Panc1 (cell line): ENCODE measurements around the gene WDFY1. TPM values are rescaled to one million over a fixed set of nuclear protein-coding genes. Genes with fewer than 3 reads are reported as not detected.

Experiments used
- ATAC-seq: fragments of 200-7000 bp; cut with Tn5 transposase; 2 replicates; pipeline ENCODE4 v1.9.1; 2020; ENCODE audit warnings: mild to moderate bottlenecking, moderate library complexity
- BruUV-seq: library from RNA; stranded (reverse); fragments of 400-500 nt; replicated peaks from 2 replicates; lab custom pipeline; 2021; lab: Mats Ljungman, UMichigan
- CTCF ChIA-PET: fragments of 300-600 bp; sonication (Branson Sonifier 250); formaldehyde crosslinking; loops from one replicate; lab custom pipeline; 2022; ENCODE audit warnings: antibody characterized with exemption; lab: Charles Lee
- POLR2A ChIA-PET: fragments of 300-600 bp; sonication (Branson Sonifier 250); formaldehyde crosslinking; loops from one replicate; lab custom pipeline; 2022; ENCODE audit warnings: antibody characterized with exemption; lab: Charles Lee
- DNase-seq: peaks from one replicate; pipeline ENCODE4 v3.0.0-alpha.2; 2010; ENCODE audit warnings: low read depth, low spot score
- H3K27ac ChIP-seq: 2 replicates; pipeline ENCODE4 v1.5.1; 2011; ENCODE audit warnings: mild to moderate bottlenecking, low read length, inconsistent platforms
- H3K27me3 ChIP-seq: fragments of 200-500 bp; sonication (Bioruptor generic); 2 replicates; pipeline ENCODE4 v1.6.0; 2014; ENCODE audit warnings: low read length, inconsistent platforms; ENCODE audit not compliant: control insufficient read depth, insufficient read depth
- H3K36me3 ChIP-seq: fragments of 200-500 bp; sonication (Bioruptor generic); 2 replicates; pipeline ENCODE4 v1.5.1; 2014; ENCODE audit warnings: inconsistent platforms, mild to moderate bottlenecking, low read length, moderate library complexity; ENCODE audit not compliant: control insufficient read depth, insufficient read depth
- H3K4me1 ChIP-seq: 2 replicates; pipeline ENCODE4 v1.5.1; 2011; ENCODE audit warnings: inconsistent platforms, mild to moderate bottlenecking, low read length, moderate library complexity; ENCODE audit not compliant: control insufficient read depth, insufficient read depth
- H3K4me3 ChIP-seq, 2 experiments: 2 replicates each; pipeline ENCODE4 v1.5.1; 2011 to 2012; ENCODE audit warnings: low read depth in 2 of 2, low read length in 2 of 2, mild to moderate bottlenecking in 2 of 2, inconsistent platforms in 1 of 2, moderate library complexity in 1 of 2
- H3K9me3 ChIP-seq: fragments of 200-500 bp; sonication (Bioruptor generic); 2 replicates; pipeline ENCODE4 v1.5.1; 2014; ENCODE audit warnings: low read depth, mild to moderate bottlenecking, inconsistent platforms, low read length, moderate library complexity; ENCODE audit not compliant: control insufficient read depth, insufficient read depth
- CTCF ChIP-seq: fragments of 450-650 bp; IDR thresholded peaks from 2 replicates; pipeline ENCODE4 v1.5.1; 2017; ENCODE audit warnings: mild to moderate bottlenecking
- POLR2AphosphoS5 ChIP-seq: IDR thresholded peaks from 2 replicates; pipeline ENCODE4 v1.6.1; 2012; ENCODE audit warnings: mild to moderate bottlenecking, low read depth, low read length, moderate library complexity
- REST ChIP-seq, 2 experiments: IDR thresholded peaks; 2 replicates each; pipeline ENCODE4 v1.6.1; 2011 to 2012; ENCODE audit warnings: low read depth in 2 of 2, control low read depth in 1 of 2, low read length in 1 of 2, mild to moderate bottlenecking in 1 of 2, moderate library complexity in 1 of 2; ENCODE audit not compliant: insufficient read depth in 1 of 2
- SIN3A ChIP-seq: IDR thresholded peaks from 2 replicates; pipeline ENCODE4 v1.6.1; 2012; ENCODE audit warnings: low read depth, mild to moderate bottlenecking, low read length, moderate library complexity, borderline replicate concordance; ENCODE audit not compliant: insufficient read depth
- TCF7L2 ChIP-seq: IDR thresholded peaks from 2 replicates; pipeline ENCODE4 v1.6.1; 2011; ENCODE audit warnings: mild to moderate bottlenecking, low read depth, low read length, inconsistent platforms
- in situ Hi-C: cut with HindIII; loops from 2 replicates; pipeline ENCODE4 v1.10.0; 2016; ENCODE audit warnings: low sequenced_read_pairs, low pct_unique_long_range_greater_than_20kb
- intact Hi-C: fragments of 100-400 bp; cut with micrococcal nuclease; formaldehyde crosslinking; loops from one replicate; pipeline ENCODE4 v1.10.0; 2022; ENCODE audit not compliant: unreplicated experiment
- total RNA-seq: library from RNA; stranded (reverse); gene quantifications from one replicate; pipeline ENCODE4 v1.2.1, GENCODE V29; 2021; ENCODE audit not compliant: unreplicated experiment

WDFY1 gene
- total RNA-seq, 1 experiment from 2014 or later = 48.5 TPM

DNA sequence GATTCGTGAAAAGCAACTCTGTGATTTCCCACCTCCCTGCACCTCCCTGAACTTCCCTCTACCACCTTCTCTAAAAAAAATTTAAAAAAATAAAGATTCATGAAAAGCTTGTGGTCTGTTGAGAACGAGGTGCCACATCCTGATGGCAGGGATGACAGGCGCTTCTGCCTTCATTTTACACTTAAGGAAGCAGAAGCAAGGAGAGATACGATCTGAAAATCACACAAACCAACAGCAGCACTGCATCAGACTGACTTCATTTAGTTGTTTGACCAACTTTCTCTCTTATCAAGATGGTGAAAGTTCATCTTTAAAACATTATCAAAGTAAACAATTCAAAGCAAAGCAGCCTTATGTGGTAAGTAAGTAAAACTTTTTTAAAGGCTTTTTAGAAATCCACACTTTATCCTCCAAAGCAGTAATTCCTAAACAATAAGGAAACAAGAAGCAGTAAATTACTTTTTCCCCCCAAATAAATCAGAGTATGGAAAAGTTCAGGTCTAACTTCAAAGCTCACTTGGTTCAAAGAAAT is 15.5 kb downstream of the WDFY1 start:
- in situ Hi-C loops (no loop called here), intact Hi-C loops (no loop called here)
- ATAC-seq (no peak), DNase-seq (no peak)
- TF ChIP-seq CTCF (no peak), TCF7L2 (no peak), REST (IDR thresholded peaks at IDR 0.05; ENCODE audit: insufficient read depth in 1 of 2, low read depth in 2 of 2, low read length in 1 of 2) (no peak), SIN3A (no peak), POLR2AphosphoS5 (no peak)
- no peak overlapping the region for H3K27ac ChIP-seq
- H3K9me3 ChIP-seq = peaks cover 5% of the 10 kb centered on the region; the same call in 1 of the 2 replicates
- H3K36me3 ChIP-seq = no peaks in the 10 kb centered on the region
- H3K4me1 ChIP-seq = peaks cover 3% of the 10 kb centered on the region; the same call in 1 of the 2 replicates
- no TSS peak for BruUV-seq
- no peaks in the 10 kb centered on the region for H3K27me3 ChIP-seq
- H3K4me3 ChIP-seq = no peak overlapping the region
- CTCF ChIA-PET = no interaction called here
- POLR2A ChIA-PET = no interaction called here

DNA sequence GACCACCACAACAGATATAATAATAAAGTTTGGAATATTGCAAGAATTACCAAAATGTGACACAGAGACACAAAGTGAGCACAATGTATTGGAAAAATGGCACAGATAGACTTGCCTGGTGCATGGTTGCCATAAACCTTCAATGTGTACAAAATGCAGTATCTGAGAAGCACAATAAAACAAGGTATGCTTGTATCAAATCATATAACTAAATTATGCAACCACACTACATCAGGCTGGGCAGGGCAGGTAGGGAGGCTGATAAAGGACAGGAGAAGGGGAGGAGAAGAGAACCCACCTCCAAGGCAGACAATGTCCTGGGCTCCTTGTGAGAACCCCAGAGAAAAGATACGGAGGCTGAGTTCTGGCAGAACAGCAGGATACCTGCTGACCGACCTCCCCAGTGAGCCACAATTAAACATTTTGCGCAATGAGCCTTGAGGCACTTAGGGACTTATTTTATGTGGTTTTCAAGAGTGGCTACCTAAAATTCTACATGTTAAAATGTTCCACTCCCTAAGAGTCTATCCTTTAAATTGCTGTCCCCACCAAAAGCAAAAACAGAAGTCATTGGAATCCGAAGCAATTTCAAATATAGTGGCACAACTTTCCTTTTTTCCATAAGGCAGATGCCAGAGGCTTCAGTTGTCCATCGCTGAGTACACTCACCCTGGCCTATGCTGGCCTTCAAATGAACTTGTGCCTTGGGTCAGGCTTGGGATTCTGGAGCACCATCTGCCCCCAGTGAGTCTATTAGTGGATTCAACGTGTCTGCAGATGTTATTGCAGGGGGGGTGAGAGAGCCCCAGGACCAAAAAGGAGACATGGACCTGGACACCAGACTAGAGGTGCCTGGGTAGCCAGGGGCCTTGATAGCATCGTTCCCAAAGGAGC is 16.8 kb downstream of the WDFY1 start:
- POLR2A ChIA-PET = no interaction called here
- peaks cover 5% of the 10 kb centered on the region; the same call in 1 of the 2 replicates for H3K9me3 ChIP-seq
- ATAC-seq (no peak), DNase-seq (no peak)
- TF ChIP-seq REST (IDR thresholded peaks at IDR 0.05; ENCODE audit: insufficient read depth in 1 of 2, low read depth in 2 of 2, low read length in 1 of 2) = no peak
- no peak for TF ChIP-seq POLR2AphosphoS5
- no peak for TF ChIP-seq TCF7L2
- no peak for TF ChIP-seq CTCF
- no peak for TF ChIP-seq SIN3A
- CTCF ChIA-PET = no interaction called here
- intact Hi-C loops (no loop called here), in situ Hi-C loops (no loop called here)
- H3K4me3 ChIP-seq = no peak overlapping the region
- H3K4me1 ChIP-seq = peaks cover 3% of the 10 kb centered on the region; the same call in 1 of the 2 replicates
- BruUV-seq = no TSS peak
- no peaks in the 10 kb centered on the region for H3K36me3 ChIP-seq
- no peaks in the 10 kb centered on the region for H3K27me3 ChIP-seq
- H3K27ac ChIP-seq = no peak overlapping the region
